Endothelial cell (in vitro differentiated cells): ENCODE data around the gene LZTR1. TPM values are rescaled to one million over a fixed set of nuclear protein-coding genes. Genes with fewer than 3 reads are reported as not detected.
A peak's percentile ranks its signal among the peaks of the same experiment; 100 is the strongest.

Experiments
- DNase-seq: peaks from one replicate; pipeline ENCODE4 v3.0.0; 2021; ENCODE audit warnings: low spot score
- H3K27ac Mint-ChIP-seq: one replicate; pipeline ENCODE4 v1.8.0; 2021; ENCODE audit warnings: mixed read lengths, inconsistent platforms; ENCODE audit not compliant: unreplicated experiment
- H3K27me3 Mint-ChIP-seq: one replicate; pipeline ENCODE4 v1.8.0; 2021; ENCODE audit warnings: mild to moderate bottlenecking, moderate library complexity, mixed read lengths, inconsistent platforms; ENCODE audit not compliant: unreplicated experiment
- H3K36me3 Mint-ChIP-seq: one replicate; pipeline ENCODE4 v1.8.0; 2021; ENCODE audit warnings: mild to moderate bottlenecking, low read depth, mixed read lengths, inconsistent platforms; ENCODE audit not compliant: unreplicated experiment
- H3K4me1 Mint-ChIP-seq: one replicate; pipeline ENCODE4 v1.8.0; 2021; ENCODE audit warnings: mild to moderate bottlenecking, mixed read lengths, inconsistent platforms; ENCODE audit not compliant: unreplicated experiment
- H3K4me3 Mint-ChIP-seq: one replicate; pipeline ENCODE4 v1.8.0; 2021; ENCODE audit warnings: mild to moderate bottlenecking, mixed read lengths, inconsistent platforms; ENCODE audit not compliant: unreplicated experiment
- H3K9me3 Mint-ChIP-seq: one replicate; pipeline ENCODE4 v1.8.0; 2021; ENCODE audit warnings: mixed read lengths, inconsistent platforms; ENCODE audit not compliant: unreplicated experiment
- total RNA-seq: library from RNA; stranded (reverse); fragmentation: NEBNext Ultra II Directional; extraction: Animal tissue kit (Norgen Biotek cat#: 25700); gene quantifications from one replicate; pipeline ENCODE4 v1.2.1, GENCODE V29; 2021; ENCODE audit not compliant: unreplicated experiment
- TF ChIP-seq, protein P1 (sequence below): fragments of 200-600 bp; sonication (generic); IDR thresholded peaks from one replicate; pipeline ENCODE4 v1.5.0; 2021; ENCODE audit warnings: antibody characterized with exemption; ENCODE audit not compliant: unreplicated experiment

The LZTR1 gene
- total RNA-seq, 1 donor from 2014 or later = 113 TPM

DNA sequence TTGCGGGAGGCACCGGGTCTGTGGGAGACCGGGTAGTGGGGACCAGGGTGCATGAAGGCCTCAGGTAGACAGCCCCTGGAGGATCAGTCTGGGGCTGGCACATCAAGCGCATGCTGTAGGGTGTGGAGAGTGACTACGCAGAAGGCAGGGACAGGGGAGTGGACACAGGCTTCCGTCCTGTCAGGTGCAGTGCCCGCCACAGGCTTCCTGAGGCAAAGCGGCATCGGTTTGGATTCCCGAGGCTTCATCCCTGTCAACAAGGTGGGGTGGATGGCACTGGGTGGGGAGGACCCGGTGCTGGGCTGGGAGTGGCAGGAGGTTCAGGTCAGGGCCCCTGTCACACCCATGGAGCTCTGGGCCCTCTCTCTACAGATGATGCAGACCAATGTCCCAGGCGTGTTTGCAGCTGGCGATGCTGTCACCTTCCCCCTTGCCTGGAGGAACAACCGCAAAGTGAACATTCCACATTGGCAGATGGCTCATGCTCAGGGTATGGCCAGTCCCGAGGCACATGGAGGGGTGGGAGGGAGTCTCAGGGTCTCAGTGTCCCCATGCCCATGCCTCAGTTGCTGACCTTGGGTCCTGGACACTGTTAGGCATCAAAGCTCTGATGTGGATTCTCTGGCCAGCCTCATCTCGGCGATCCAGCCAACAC lies 4.5 kb upstream of the LZTR1 start:
- no peaks in the 10 kb centered on the region for H3K9me3 Mint-ChIP-seq
- TF ChIP-seq, protein P1, sequence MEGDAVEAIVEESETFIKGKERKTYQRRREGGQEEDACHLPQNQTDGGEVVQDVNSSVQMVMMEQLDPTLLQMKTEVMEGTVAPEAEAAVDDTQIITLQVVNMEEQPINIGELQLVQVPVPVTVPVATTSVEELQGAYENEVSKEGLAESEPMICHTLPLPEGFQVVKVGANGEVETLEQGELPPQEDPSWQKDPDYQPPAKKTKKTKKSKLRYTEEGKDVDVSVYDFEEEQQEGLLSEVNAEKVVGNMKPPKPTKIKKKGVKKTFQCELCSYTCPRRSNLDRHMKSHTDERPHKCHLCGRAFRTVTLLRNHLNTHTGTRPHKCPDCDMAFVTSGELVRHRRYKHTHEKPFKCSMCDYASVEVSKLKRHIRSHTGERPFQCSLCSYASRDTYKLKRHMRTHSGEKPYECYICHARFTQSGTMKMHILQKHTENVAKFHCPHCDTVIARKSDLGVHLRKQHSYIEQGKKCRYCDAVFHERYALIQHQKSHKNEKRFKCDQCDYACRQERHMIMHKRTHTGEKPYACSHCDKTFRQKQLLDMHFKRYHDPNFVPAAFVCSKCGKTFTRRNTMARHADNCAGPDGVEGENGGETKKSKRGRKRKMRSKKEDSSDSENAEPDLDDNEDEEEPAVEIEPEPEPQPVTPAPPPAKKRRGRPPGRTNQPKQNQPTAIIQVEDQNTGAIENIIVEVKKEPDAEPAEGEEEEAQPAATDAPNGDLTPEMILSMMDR = no peak
- H3K4me1 Mint-ChIP-seq = peaks cover 8% of the 10 kb centered on the region
- H3K27ac Mint-ChIP-seq = no peak overlapping the region
- peaks cover 19% of the 10 kb centered on the region for H3K27me3 Mint-ChIP-seq
- DNase-seq = no peak
- H3K4me3 Mint-ChIP-seq = no peak overlapping the region
- H3K36me3 Mint-ChIP-seq = no peaks in the 10 kb centered on the region

DNA sequence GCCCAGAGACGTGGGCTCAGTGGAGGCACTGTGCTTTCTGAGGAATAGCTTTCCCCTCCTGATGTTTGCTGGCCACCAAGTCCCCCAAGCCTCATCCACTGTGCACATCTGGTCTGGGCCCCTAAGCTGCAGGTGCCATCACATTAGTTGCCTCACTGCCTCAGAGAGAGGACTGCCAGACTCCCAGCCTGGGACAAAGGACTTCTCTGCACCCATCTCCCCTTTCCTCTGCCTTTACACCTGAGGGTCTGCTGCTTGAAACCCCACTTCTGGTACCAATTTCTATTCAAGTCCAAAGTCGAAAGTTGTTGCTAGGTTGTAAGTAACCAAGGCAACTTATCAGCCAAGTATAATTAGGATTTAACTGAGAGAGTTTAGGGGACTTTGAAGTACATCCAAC lies 3.7 kb upstream of the LZTR1 start:
- H3K27me3 Mint-ChIP-seq = peaks cover 21% of the 10 kb centered on the region
- H3K4me3 Mint-ChIP-seq = no peak overlapping the region
- DNase-seq = no peak
- H3K4me1 Mint-ChIP-seq = peaks cover 14% of the 10 kb centered on the region
- no peak overlapping the region for H3K27ac Mint-ChIP-seq
- no peaks in the 10 kb centered on the region for H3K9me3 Mint-ChIP-seq
- TF ChIP-seq, protein P1 = no peak
- H3K36me3 Mint-ChIP-seq = no peaks in the 10 kb centered on the region

GRCh38 chr22:20979243-20979809 lies 2.8 kb upstream of the LZTR1 start:
- Mint-ChIP-seq H3K27ac (no peak overlapping the region), H3K9me3 (no peaks in the 10 kb centered on the region), H3K36me3 (no peaks in the 10 kb centered on the region), H3K4me3 (no peak overlapping the region), H3K4me1 (peaks cover 14% of the 10 kb centered on the region), H3K27me3 (peaks cover 21% of the 10 kb centered on the region)
- DNase-seq = peak; percentile 45
- TF ChIP-seq, protein P1 = no peak

- no peak for DNase-seq
- Mint-ChIP-seq H3K27me3 (peaks cover 21% of the 10 kb centered on the region), H3K27ac (peak overlapping the region; percentile 75), H3K4me1 (peaks cover 14% of the 10 kb centered on the region), H3K9me3 (no peaks in the 10 kb centered on the region), H3K36me3 (no peaks in the 10 kb centered on the region), H3K4me3 (peak overlapping the region; percentile 78)
- TF ChIP-seq, protein P1 = no peak
These were observed 2.1 kb upstream of the LZTR1 start for GRCh38 chr22:20979940-20980453.

DNA sequence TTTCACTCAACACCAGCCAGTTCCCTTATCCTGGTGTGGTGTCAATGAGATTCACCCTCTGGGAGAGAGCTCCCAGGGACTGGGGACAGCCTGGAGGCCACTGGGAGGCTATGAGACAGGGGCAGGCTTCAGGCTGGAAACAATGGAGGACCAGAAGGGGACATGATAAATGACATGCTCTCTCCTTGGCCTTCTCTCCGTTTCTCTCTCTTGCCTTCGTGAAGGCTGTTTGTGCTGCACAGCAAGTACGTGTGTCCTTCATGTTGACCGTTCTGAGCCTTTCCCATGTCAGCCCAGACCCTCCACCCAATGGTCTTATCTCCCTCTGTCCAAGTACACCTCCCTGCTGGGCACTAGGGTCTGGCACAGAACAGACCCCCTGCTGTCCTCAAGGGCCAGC lies 1.6 kb upstream of the LZTR1 start:
- DNase-seq = no peak
- Mint-ChIP-seq H3K27ac (no peak overlapping the region), H3K4me1 (peaks cover 14% of the 10 kb centered on the region), H3K9me3 (no peaks in the 10 kb centered on the region), H3K27me3 (peaks cover 16% of the 10 kb centered on the region), H3K36me3 (no peaks in the 10 kb centered on the region), H3K4me3 (no peak overlapping the region)
- TF ChIP-seq, protein P1 = no peak
